ENCODE data around the gene ATG16L2.
"Not testable (repeated sequence)": the region's sequence is repeated elsewhere in the genome, so short reads cannot be mapped to it uniquely, and the experiment has no call there.

The ATG16L2 gene

GRCh38 chr11:72779495-72780128 is 34.6 kb upstream of the ATG16L2 start:
- no peak for DNase-seq (ENCODE audit: low read depth, low spot score)

- DNase-seq (ENCODE audit: low read depth, low spot score), result no peak
These were observed 33.7 kb upstream of the ATG16L2 start for GRCh38 chr11:72780296-72781062.

GRCh38 chr11:72781063-72781312 is 33.2 kb upstream of the ATG16L2 start:
- DNase-seq (ENCODE audit: low read depth, low spot score), result peak; percentile 47

GRCh38 chr11:72781313-72782080 is 32.7 kb upstream of the ATG16L2 start:
- no peak for DNase-seq (ENCODE audit: low read depth, low spot score)

- DNase-seq (ENCODE audit: low read depth, low spot score), result no peak
These were observed 31.9 kb upstream of the ATG16L2 start for GRCh38 chr11:72782081-72782920.

- no peak for DNase-seq (ENCODE audit: low read depth, low spot score)
These were observed 30.9 kb upstream of the ATG16L2 start for GRCh38 chr11:72783144-72783905.

- DNase-seq (ENCODE audit: low read depth, low spot score), result no peak
These were observed 29.5 kb upstream of the ATG16L2 start for GRCh38 chr11:72784662-72785061.

- no peak for DNase-seq (ENCODE audit: low read depth, low spot score)
These were observed 27.7 kb upstream of the ATG16L2 start for GRCh38 chr11:72786305-72787215.

- DNase-seq (ENCODE audit: low read depth, low spot score), result peak; percentile 94
These were observed 26.8 kb upstream of the ATG16L2 start for GRCh38 chr11:72787216-72788104.

GRCh38 chr11:72788241-72788640 is 26.0 kb upstream of the ATG16L2 start:
- DNase-seq (ENCODE audit: low read depth, low spot score), result no peak

GRCh38 chr11:72789493-72790131 is 24.6 kb upstream of the ATG16L2 start:
- peak; percentile 23 for DNase-seq (ENCODE audit: low read depth, low spot score)

GRCh38 chr11:72791228-72791627 is 23.0 kb upstream of the ATG16L2 start:
- DNase-seq (ENCODE audit: low read depth, low spot score), result not testable (repeated sequence)

GRCh38 chr11:72792437-72793021 is 21.7 kb upstream of the ATG16L2 start:
- DNase-seq (ENCODE audit: low read depth, low spot score), result no peak

- DNase-seq (ENCODE audit: low read depth, low spot score), result no peak
These were observed 21.2 kb upstream of the ATG16L2 start for GRCh38 chr11:72793076-72793424.

GRCh38 chr11:72793425-72794367 is 20.5 kb upstream of the ATG16L2 start, which contains the start of gene STARD10:
TSS of gene STARD10 (minus strand) at chr11:72794047. CDS start at chr11:72781181, 12,866 bp downstream.
- peak; percentile 98 for DNase-seq (ENCODE audit: low read depth, low spot score)

- peak; percentile 50 for DNase-seq (ENCODE audit: low read depth, low spot score)
These were observed 15.8 kb upstream of the ATG16L2 start for GRCh38 chr11:72798361-72798760.

GRCh38 chr11:72799441-72799840 is 14.8 kb upstream of the ATG16L2 start:
- DNase-seq (ENCODE audit: low read depth, low spot score), result no peak
